Activated CD4-positive, alpha-beta T cell treated with anti-CD3 and anti-CD28 coated beads, Interleukin-2, amount 10 ng/mL, durations not matched to agents 7 days and 5 days (primary cell): ENCODE measurements around the gene ADD1. TPM values are rescaled to one million over a fixed set of nuclear protein-coding genes. Genes with fewer than 3 reads are reported as not detected.

Experiments used
- CTCF ChIA-PET: fragments of 350-600 bp; sonication (Branson Sonifier 250); formaldehyde crosslinking; loops from one replicate; lab custom pipeline; 2021; ENCODE audit warnings: antibody characterized with exemption; lab: Charles Lee
- POLR2A ChIA-PET: fragments of 350-600 bp; sonication (Branson Sonifier 250); formaldehyde crosslinking; loops from one replicate; lab custom pipeline; 2021; ENCODE audit warnings: antibody characterized with exemption; lab: Charles Lee
- DNase-seq: peaks from one replicate; pipeline ENCODE4 v3.0.0-alpha.2; 2020
- H3K27ac Mint-ChIP-seq: one replicate; pipeline ENCODE4 v1.8.0; 2021; ENCODE audit warnings: mild to moderate bottlenecking, moderate library complexity, mixed read lengths
- H3K27me3 Mint-ChIP-seq: one replicate; pipeline ENCODE4 v1.8.0; 2021; ENCODE audit warnings: mixed read lengths
- H3K36me3 Mint-ChIP-seq: one replicate; pipeline ENCODE4 v1.8.0; 2021; ENCODE audit warnings: low read depth, mixed read lengths
- H3K4me1 Mint-ChIP-seq: one replicate; pipeline ENCODE4 v1.8.0; 2021; ENCODE audit warnings: mixed read lengths
- H3K4me3 Mint-ChIP-seq: one replicate; pipeline ENCODE4 v1.8.0; 2021; ENCODE audit warnings: mild to moderate bottlenecking, moderate library complexity, mixed read lengths
- H3K9me3 Mint-ChIP-seq: one replicate; pipeline ENCODE4 v1.8.0; 2021; ENCODE audit warnings: mixed read lengths
- total RNA-seq, 2 experiments: library from RNA; stranded (reverse); gene quantifications; one replicate each; pipeline ENCODE4 v1.2.3, GENCODE V29; 2021

The ADD1 gene
- total RNA-seq, 2 experiments from 2014 or later, result 264 to 266 TPM

DNA sequence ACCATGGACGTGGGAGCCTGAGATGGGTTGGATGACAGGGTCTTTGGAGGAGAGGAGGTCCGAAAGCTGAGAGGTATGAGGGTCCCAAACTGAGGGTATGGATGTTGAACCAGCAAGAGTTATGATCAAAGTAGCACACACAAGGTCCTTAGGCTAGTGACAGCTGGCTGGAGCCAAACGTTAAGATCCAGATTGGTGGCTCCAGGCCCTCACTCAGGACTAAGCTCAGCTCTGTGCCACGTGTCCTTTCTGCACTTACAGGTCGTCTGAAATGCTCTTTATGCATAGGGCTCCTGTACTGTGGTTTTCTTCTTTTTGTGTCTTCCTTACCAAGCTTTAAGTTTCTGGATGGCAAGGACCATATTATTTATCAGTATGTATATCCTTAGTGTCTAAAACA lies 35.4 kb downstream of the ADD1 start:
- peaks cover 46% of the 10 kb centered on the region for H3K36me3 Mint-ChIP-seq
- peak overlapping the region; percentile 3 for H3K27ac Mint-ChIP-seq
- no peak for DNase-seq
- no peak overlapping the region for H3K4me3 Mint-ChIP-seq
- H3K4me1 Mint-ChIP-seq, result peaks cover 17% of the 10 kb centered on the region
- H3K9me3 Mint-ChIP-seq, result no peaks in the 10 kb centered on the region
- ChIA-PET CTCF (interaction anchor here (0.6 to 2.1 kb wide), 5 partner anchors 10 to 46 kb away, joined by 3 to 9 read pairs (median 6); no protein-coding TSS in a partner anchor), POLR2A (no interaction called here)
- H3K27me3 Mint-ChIP-seq, result no peaks in the 10 kb centered on the region

DNA sequence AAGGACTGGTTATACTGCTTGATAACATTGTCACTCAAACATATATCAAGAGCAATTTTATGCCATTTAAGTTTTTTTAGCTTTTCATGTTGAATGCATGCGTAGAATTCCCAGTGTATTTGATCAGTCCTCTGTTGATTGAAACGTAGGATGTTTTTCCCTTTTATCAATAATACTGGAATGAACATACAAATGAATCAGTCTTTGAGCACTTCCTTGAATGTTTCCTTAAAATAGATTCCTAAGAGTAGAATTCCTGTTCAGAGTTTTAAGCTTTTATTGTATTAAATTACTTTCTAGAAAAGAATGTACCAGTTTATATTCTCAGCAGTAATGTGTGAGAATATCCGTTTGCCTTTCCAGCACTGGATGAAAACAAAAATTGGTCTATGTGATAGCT lies 37.8 kb downstream of the ADD1 start:
- Mint-ChIP-seq H3K4me3 (no peak overlapping the region), H3K9me3 (no peaks in the 10 kb centered on the region), H3K27me3 (no peaks in the 10 kb centered on the region), H3K36me3 (peaks cover 56% of the 10 kb centered on the region), H3K27ac (no peak overlapping the region), H3K4me1 (peaks cover 13% of the 10 kb centered on the region)
- POLR2A ChIA-PET, result no interaction called here
- CTCF ChIA-PET, result no interaction called here
- no peak for DNase-seq

DNA sequence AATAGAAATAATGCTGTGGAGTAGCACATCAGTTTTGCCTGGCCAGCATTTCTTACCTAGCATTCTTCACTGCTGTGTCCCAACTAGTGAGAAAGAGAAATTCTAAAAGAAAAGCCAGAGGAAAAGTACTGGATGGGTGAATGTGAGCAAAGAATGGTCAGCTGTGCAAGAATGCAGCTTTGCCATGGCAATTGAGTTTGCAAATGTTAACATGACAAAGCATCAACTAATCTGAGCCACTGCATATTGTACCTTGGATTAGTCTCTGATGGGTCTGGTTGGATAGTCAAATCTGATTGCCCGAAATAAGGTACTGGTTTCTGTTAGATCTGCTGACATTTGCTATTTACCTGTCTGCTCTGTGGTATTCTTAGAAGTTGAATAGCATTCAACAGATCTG lies 38.7 kb downstream of the ADD1 start:
- H3K36me3 Mint-ChIP-seq, result peaks cover 58% of the 10 kb centered on the region
- H3K27ac Mint-ChIP-seq, result no peak overlapping the region
- no peak overlapping the region for H3K4me3 Mint-ChIP-seq
- DNase-seq, result no peak
- peaks cover 10% of the 10 kb centered on the region for H3K4me1 Mint-ChIP-seq
- H3K27me3 Mint-ChIP-seq, result no peaks in the 10 kb centered on the region
- CTCF ChIA-PET, result interaction anchor here (0.6 kb wide), 3 partner anchors 120 to 674 kb away, joined by 3 to 4 read pairs (median 3); no protein-coding TSS in a partner anchor
- POLR2A ChIA-PET, result interaction anchor here (0.6 kb wide), 1 partner anchor 109 kb away, joined by 9 read pairs; no protein-coding TSS in a partner anchor
- no peaks in the 10 kb centered on the region for H3K9me3 Mint-ChIP-seq

DNA sequence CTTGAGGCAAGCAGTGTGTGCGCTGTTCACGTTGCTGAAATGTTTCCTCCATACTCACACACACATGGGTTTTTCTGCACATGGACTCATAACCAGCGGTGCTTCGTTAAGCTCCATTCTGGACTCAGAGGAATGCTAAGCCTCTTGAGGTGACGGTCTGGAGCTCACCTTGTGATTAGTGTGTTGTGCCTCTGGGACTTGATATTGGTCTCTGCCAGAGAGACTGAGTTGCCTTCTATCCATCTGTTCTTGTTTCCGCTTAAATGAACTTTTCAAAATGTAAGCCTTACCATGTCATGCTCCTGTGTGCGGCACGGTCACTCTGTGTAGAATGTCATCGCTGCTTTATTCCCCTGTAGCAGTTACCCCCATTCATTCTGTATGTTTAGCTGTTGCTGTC lies 42.5 kb downstream of the ADD1 start:
- H3K36me3 Mint-ChIP-seq, result peaks cover 44% of the 10 kb centered on the region
- POLR2A ChIA-PET, result no interaction called here
- no peaks in the 10 kb centered on the region for H3K27me3 Mint-ChIP-seq
- peak overlapping the region; percentile 52 for H3K27ac Mint-ChIP-seq
- CTCF ChIA-PET, result no interaction called here
- DNase-seq, result no peak
- no peaks in the 10 kb centered on the region for H3K9me3 Mint-ChIP-seq
- no peak overlapping the region for H3K4me3 Mint-ChIP-seq
- peaks cover 6% of the 10 kb centered on the region for H3K4me1 Mint-ChIP-seq

DNA sequence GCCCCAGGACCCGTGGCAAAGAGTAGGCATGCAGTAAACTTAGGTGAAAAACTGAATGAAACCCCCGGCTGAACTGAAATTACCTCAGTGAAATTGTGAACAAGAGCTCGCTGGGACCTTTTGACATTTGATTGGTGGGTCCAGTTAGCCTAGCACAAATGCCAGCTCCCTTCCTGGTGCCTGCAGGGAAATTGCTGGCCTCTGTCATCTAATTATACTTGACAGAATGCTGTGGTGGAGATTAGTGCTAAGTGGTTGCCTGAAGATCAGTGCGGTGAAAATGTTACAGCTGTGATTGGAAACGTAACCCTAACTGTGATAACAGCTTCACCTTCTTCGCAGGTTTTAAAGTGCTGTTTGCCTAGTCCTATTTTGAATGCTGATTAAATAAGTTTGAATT lies 43.0 kb downstream of the ADD1 start:
- ChIA-PET CTCF (no interaction called here), POLR2A (no interaction called here)
- H3K27ac Mint-ChIP-seq, result peak overlapping the region; percentile 36
- H3K9me3 Mint-ChIP-seq, result no peaks in the 10 kb centered on the region
- peaks cover 45% of the 10 kb centered on the region for H3K36me3 Mint-ChIP-seq
- no peak for DNase-seq
- H3K4me3 Mint-ChIP-seq, result no peak overlapping the region
- H3K4me1 Mint-ChIP-seq, result peaks cover 6% of the 10 kb centered on the region
- H3K27me3 Mint-ChIP-seq, result no peaks in the 10 kb centered on the region

DNA sequence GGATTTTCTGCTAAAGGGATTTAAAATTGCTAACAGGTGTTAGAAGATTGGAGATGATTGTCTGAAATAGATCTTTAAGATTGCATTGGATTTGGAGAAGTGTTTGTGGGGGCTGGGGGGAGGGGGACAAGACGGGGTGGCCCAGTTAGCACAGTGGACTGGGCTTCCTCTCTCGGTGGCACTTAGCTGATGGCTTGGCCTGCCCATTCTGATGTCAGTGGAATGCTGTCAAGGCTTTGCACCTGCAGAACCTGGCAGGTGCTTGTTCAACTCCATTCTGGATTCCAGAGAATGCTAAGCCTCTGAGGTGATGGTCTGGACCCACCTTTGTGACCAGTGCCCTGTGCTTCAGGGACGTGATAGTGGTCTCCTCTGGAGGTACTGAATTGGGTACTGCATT lies 43.7 kb downstream of the ADD1 start:
- ChIA-PET POLR2A (no interaction called here), CTCF (interaction anchor here (0.5 kb wide), 1 partner anchor 9 kb away, joined by 3 read pairs; no protein-coding TSS in a partner anchor)
- peaks cover 6% of the 10 kb centered on the region for H3K4me1 Mint-ChIP-seq
- H3K27me3 Mint-ChIP-seq, result no peaks in the 10 kb centered on the region
- H3K36me3 Mint-ChIP-seq, result peaks cover 41% of the 10 kb centered on the region
- no peak for DNase-seq
- no peak overlapping the region for H3K4me3 Mint-ChIP-seq
- peak overlapping the region; percentile 36 for H3K27ac Mint-ChIP-seq
- no peaks in the 10 kb centered on the region for H3K9me3 Mint-ChIP-seq

DNA sequence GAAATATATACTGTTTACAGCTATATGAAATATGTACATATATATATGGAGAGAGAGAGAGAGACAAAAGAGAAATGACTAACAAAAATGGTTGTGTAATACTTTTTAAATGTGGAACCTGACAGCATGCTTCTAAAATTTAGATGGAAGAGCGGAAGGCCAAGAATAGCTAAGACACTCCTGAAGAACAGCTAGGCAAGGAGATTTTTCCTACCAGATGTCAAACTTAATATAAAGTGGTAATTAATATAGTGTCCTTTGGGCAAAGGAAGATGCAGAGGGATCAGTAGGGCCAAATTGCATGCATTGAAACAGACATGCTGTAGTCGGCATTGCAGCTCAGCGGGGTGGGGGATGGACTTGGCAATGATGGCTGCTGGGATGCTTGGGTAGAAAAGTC lies 45.2 kb downstream of the ADD1 start:
- Mint-ChIP-seq H3K36me3 (peaks cover 36% of the 10 kb centered on the region), H3K9me3 (no peaks in the 10 kb centered on the region), H3K4me1 (peaks cover 6% of the 10 kb centered on the region), H3K27me3 (no peaks in the 10 kb centered on the region), H3K27ac (no peak overlapping the region), H3K4me3 (no peak overlapping the region)
- ChIA-PET POLR2A (no interaction called here), CTCF (interaction anchor here (0.8 kb wide), 1 partner anchor 10 kb away, joined by 3 read pairs; no protein-coding TSS in a partner anchor)
- DNase-seq, result no peak

DNA sequence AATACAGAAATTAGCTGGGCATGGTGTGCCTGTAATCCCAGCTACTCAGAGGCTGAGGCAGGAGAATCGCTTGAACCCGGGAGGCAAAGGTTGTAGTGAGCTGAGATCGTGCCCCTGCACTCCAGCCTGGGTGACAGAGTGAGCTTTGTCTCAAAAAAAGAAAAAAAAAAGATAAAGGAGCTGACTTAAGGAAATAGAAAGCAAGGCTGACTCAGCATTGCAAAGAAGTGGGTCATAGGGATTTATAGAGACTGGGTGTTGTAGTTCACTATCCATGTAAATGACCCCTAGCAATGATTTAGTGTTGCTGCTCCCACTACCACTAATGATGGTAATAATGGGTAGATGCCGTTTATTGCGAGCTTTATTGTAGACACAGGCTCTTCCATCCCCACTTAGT lies 47.6 kb downstream of the ADD1 start:
- Mint-ChIP-seq H3K27ac (no peak overlapping the region), H3K4me1 (peaks cover under 1% of the 10 kb centered on the region), H3K27me3 (no peaks in the 10 kb centered on the region), H3K4me3 (no peak overlapping the region), H3K9me3 (no peaks in the 10 kb centered on the region), H3K36me3 (peaks cover 33% of the 10 kb centered on the region)
- POLR2A ChIA-PET, result no interaction called here
- CTCF ChIA-PET, result interaction anchor here (0.5 to 1.7 kb wide), 7 partner anchors 12 to 425 kb away, joined by 3 to 6 read pairs (median 3); no protein-coding TSS in a partner anchor
- no peak for DNase-seq

DNA sequence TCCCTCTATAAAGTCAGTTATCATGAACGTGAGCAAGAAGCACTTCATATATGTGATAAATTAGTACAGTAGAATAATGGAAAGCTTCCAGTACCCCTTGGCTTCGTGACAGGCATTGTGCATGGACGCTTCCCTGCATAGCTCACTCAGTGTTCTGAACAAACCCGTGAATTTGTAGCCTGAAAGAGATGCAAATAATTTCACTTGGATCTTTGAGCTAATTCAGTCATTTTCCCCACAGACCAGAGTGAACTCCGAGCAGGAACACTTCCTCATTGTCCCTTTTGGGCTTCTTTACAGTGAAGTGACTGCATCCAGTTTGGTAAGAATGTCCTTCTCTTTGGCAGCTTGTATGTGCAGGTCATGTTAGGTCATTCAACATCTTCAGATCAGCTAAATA lies 50.1 kb downstream of the ADD1 start:
- no peaks in the 10 kb centered on the region for H3K4me1 Mint-ChIP-seq
- no peak overlapping the region for H3K27ac Mint-ChIP-seq
- peaks cover 37% of the 10 kb centered on the region for H3K36me3 Mint-ChIP-seq
- no peaks in the 10 kb centered on the region for H3K9me3 Mint-ChIP-seq
- no peak overlapping the region for H3K4me3 Mint-ChIP-seq
- CTCF ChIA-PET, result interaction anchor here (1.0 to 2.7 kb wide), 2 partner anchors 15 to 17 kb away, joined by 3 to 9 read pairs; no protein-coding TSS in a partner anchor
- no peaks in the 10 kb centered on the region for H3K27me3 Mint-ChIP-seq
- no peak for DNase-seq
- POLR2A ChIA-PET, result no interaction called here

DNA sequence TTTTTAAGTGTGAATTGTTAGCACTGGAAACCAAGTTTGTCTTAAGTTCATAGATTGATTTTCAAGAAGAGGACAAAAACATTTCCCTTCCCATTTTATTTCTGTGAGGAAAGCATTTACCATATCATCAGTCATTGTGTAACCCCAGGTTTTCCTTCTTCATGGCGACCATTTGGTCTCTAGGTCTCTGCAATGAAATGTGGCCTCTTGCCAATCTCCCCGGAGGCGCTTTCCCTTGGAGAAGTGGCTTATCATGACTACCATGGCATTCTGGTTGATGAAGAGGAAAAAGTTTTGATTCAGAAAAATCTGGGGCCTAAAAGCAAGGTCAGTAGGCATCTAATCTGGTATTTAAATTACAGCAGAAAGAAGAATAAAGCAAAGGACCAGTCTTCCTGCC lies 54.4 kb downstream of the ADD1 start:
- Mint-ChIP-seq H3K4me3 (no peak overlapping the region), H3K27ac (no peak overlapping the region), H3K9me3 (no peaks in the 10 kb centered on the region), H3K36me3 (peaks cover 62% of the 10 kb centered on the region), H3K4me1 (no peaks in the 10 kb centered on the region), H3K27me3 (no peaks in the 10 kb centered on the region)
- ChIA-PET POLR2A (no interaction called here), CTCF (no interaction called here)
- DNase-seq, result no peak

DNA sequence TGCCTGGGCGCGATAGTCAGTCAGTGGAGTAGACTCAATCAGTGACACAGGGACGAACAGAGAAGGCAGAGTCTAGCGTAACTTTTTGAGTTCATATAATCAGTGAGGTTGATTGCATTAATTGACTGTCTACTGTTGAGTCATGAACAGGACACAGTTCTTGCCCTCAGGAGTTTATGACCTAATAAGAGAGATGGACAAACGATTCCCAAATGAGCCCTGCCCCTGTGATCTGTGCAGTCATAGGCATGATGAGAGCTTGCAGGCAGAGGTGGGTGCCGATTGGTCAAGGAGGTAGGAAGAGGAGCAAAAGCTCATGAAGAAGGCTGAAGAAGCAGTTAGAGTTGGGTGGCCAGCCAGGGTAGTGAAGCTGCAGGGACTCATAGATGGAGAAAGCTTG lies 57.1 kb downstream of the ADD1 start:
- ChIA-PET CTCF (no interaction called here), POLR2A (no interaction called here)
- no peaks in the 10 kb centered on the region for H3K27me3 Mint-ChIP-seq
- no peak for DNase-seq
- no peak overlapping the region for H3K4me3 Mint-ChIP-seq
- H3K36me3 Mint-ChIP-seq, result peaks cover 62% of the 10 kb centered on the region
- peaks cover 5% of the 10 kb centered on the region for H3K4me1 Mint-ChIP-seq
- H3K27ac Mint-ChIP-seq, result peak overlapping the region; percentile 19
- no peaks in the 10 kb centered on the region for H3K9me3 Mint-ChIP-seq

DNA sequence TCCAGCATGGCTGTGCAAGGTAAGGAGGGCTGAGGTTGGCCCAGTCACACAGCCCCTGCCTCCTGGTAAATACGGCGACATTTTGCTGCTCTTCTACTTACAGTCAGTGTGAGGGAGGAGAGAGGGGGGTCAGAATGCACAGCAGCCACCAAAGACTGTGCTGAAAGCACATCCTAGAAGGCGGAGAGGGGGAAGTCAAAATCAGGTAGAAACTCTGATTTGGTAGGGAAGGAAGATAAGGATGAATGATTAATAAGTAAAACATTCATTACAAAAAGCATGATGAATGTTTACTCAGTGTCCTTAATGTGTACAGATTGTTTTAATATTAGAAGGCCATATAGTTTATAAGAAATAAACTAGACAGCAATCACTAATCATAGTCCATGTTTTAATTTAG lies 57.5 kb downstream of the ADD1 start:
- CTCF ChIA-PET, result no interaction called here
- peaks cover 62% of the 10 kb centered on the region for H3K36me3 Mint-ChIP-seq

DNA sequence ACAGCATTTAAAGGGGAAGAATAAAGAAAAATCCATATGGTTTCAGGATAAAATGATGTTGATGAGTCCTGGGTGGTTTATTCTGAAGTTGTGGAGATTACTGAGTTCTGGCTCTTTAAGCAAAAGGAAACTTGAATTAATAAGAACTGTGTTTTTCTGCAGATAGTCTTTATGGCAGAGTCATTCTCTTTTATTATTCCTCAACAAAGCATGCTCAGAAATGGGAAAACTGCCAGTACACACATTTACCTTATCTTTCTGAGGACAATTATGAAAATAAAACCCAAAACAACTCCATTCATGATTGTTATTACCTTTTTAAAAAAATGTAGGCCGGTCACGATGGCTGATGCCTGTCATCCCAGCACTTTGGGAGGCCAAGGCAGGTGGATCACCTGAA lies 58.5 kb downstream of the ADD1 start:
- H3K4me1 Mint-ChIP-seq, result peaks cover 17% of the 10 kb centered on the region
- H3K36me3 Mint-ChIP-seq, result peaks cover 62% of the 10 kb centered on the region
- no peak overlapping the region for H3K4me3 Mint-ChIP-seq
- CTCF ChIA-PET, result interaction anchor here (1.5 kb wide), 1 partner anchor 12 kb away, joined by 3 read pairs; no protein-coding TSS in a partner anchor
- no peaks in the 10 kb centered on the region for H3K9me3 Mint-ChIP-seq
- POLR2A ChIA-PET, result no interaction called here
- H3K27ac Mint-ChIP-seq, result no peak overlapping the region
- no peak for DNase-seq
- no peaks in the 10 kb centered on the region for H3K27me3 Mint-ChIP-seq

More for the DNA sequence above, 57.5 kb downstream of the ADD1 start:
- Mint-ChIP-seq H3K4me3 (no peak overlapping the region), H3K27ac (peak overlapping the region; percentile 19), H3K27me3 (no peaks in the 10 kb centered on the region), H3K9me3 (no peaks in the 10 kb centered on the region), H3K4me1 (peaks cover 8% of the 10 kb centered on the region)
- no peak for DNase-seq
- POLR2A ChIA-PET, result no interaction called here

DNA sequence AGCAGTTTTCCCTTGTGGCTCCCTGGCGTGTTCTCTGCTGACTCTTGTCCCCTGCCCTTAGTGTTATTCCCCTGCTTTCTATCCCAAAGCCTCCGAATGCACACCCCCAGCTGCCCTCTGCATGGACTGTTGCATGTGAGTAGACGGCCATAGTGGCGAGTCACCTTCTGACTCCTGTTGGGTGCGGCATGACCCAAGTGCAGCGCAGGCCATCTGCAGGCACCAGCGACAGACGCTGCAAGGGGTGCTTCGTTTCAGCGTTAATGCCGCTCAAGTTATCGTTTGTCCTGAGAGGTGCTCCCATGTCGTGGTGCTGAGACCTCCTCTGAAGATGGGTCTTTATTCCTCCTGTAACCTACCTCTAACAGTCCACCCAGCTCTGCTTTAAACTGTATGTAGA lies 61.9 kb downstream of the ADD1 start:
- CTCF ChIA-PET, result no interaction called here
- H3K27me3 Mint-ChIP-seq, result no peaks in the 10 kb centered on the region
- POLR2A ChIA-PET, result no interaction called here
- no peak for DNase-seq
- H3K4me1 Mint-ChIP-seq, result peaks cover 22% of the 10 kb centered on the region
- H3K36me3 Mint-ChIP-seq, result peaks cover 60% of the 10 kb centered on the region
- peak overlapping the region; percentile 64 for H3K27ac Mint-ChIP-seq
- no peaks in the 10 kb centered on the region for H3K9me3 Mint-ChIP-seq
- H3K4me3 Mint-ChIP-seq, result no peak overlapping the region
